ENCODE results near the gene RIOX2.

The RIOX2 gene

GRCh38 chr3:97990624-97991292, 18.5 kb upstream of the RIOX2 start:
- DNase-seq (ENCODE audit: low spot score), result no peak

- DNase-seq (ENCODE audit: low spot score), result no peak
Measured at GRCh38 chr3:97988784-97989568, 16.7 kb upstream of the RIOX2 start.

- no peak for DNase-seq (ENCODE audit: low spot score)
Measured at GRCh38 chr3:97987306-97987705, 15.1 kb upstream of the RIOX2 start.

GRCh38 chr3:97983933-97984491, 11.8 kb upstream of the RIOX2 start:
- DNase-seq (ENCODE audit: low spot score), result peak; percentile 89

- peak; percentile 68 for DNase-seq (ENCODE audit: low spot score)
Measured at GRCh38 chr3:97981886-97982285, 9.7 kb upstream of the RIOX2 start.

- no peak for DNase-seq (ENCODE audit: low spot score)
Measured at GRCh38 chr3:97979610-97980009, 7.4 kb upstream of the RIOX2 start.

- no peak for DNase-seq (ENCODE audit: low spot score)
Measured at GRCh38 chr3:97975466-97975865, 3.2 kb upstream of the RIOX2 start.

- DNase-seq (ENCODE audit: low spot score), result no peak
Measured at GRCh38 chr3:97974996-97975395, 2.8 kb upstream of the RIOX2 start.

GRCh38 chr3:97972976-97973375, 745 bp upstream of the RIOX2 start:
- DNase-seq (ENCODE audit: low spot score), result no peak

GRCh38 chr3:97970956-97971620, 1.1 kb downstream of the RIOX2 start:
- DNase-seq (ENCODE audit: low spot score), result no peak

GRCh38 chr3:97970156-97970555, 2.1 kb downstream of the RIOX2 start:
- DNase-seq (ENCODE audit: low spot score), result no peak

GRCh38 chr3:97969541-97969940, 2.7 kb downstream of the RIOX2 start:
- DNase-seq (ENCODE audit: low spot score), result no peak

- DNase-seq (ENCODE audit: low spot score), result no peak
Measured at GRCh38 chr3:97968376-97968775, 3.9 kb downstream of the RIOX2 start.

GRCh38 chr3:97967966-97968365, 4.3 kb downstream of the RIOX2 start:
- DNase-seq (ENCODE audit: low spot score), result no peak

- no peak for DNase-seq (ENCODE audit: low spot score)
Measured at GRCh38 chr3:97960993-97961766, 11.1 kb downstream of the RIOX2 start.

GRCh38 chr3:97960551-97960950, 11.7 kb downstream of the RIOX2 start:
- no peak for DNase-seq (ENCODE audit: low spot score)

- DNase-seq (ENCODE audit: low spot score), result no peak
Measured at GRCh38 chr3:97959872-97960271, 12.4 kb downstream of the RIOX2 start.

GRCh38 chr3:97958796-97959195, 13.4 kb downstream of the RIOX2 start:
- no peak for DNase-seq (ENCODE audit: low spot score)

GRCh38 chr3:97958396-97958795, 13.8 kb downstream of the RIOX2 start:
- DNase-seq (ENCODE audit: low spot score), result no peak

GRCh38 chr3:97957617-97958311, 14.5 kb downstream of the RIOX2 start:
- DNase-seq (ENCODE audit: low spot score), result no peak

- no peak for DNase-seq (ENCODE audit: low spot score)
Measured at GRCh38 chr3:97956051-97956450, 16.2 kb downstream of the RIOX2 start.
